SK-N-SH treated with all-trans-retinoic acid at 6 μM for 48 hours (cell line): ENCODE results near the gene CDK14.

Source experiments
- ISL1 ChIP-seq: fragments of 250-450 bp; sonication (Bioruptor Pico); IDR thresholded peaks from 2 replicates; pipeline ENCODE4 v2.1.2; 2022; ENCODE audit warnings: mild to moderate bottlenecking, moderate library complexity
- RARB ChIP-seq: fragments of 250-450 bp; sonication (Bioruptor Pico); IDR thresholded peaks from 2 replicates; pipeline ENCODE4 v1.8.0; 2021; ENCODE audit warnings: mild to moderate bottlenecking, moderate library complexity
- SNAI2 ChIP-seq: fragments of 250-450 bp; sonication (Bioruptor Pico); IDR thresholded peaks from 2 replicates; pipeline ENCODE4 v1.5.0; 2020; ENCODE audit warnings: mild to moderate bottlenecking, moderate library complexity
- ZNF70 ChIP-seq: fragments of 450-650 bp; formaldehyde crosslinking; IDR thresholded peaks from 2 replicates; pipeline ENCODE4 v1.5.0; 2020; ENCODE audit warnings: mild to moderate bottlenecking, moderate library complexity
- TF ChIP-seq, protein P1 (sequence below): fragments of 250-450 bp; sonication (Bioruptor Pico); IDR thresholded peaks from 2 replicates; pipeline ENCODE4 v1.8.0; 2020; ENCODE audit warnings: mild to moderate bottlenecking, moderate library complexity, borderline replicate concordance
- TF ChIP-seq, protein P2 (sequence below): fragments of 250-450 bp; sonication (Bioruptor Pico); IDR thresholded peaks from 2 replicates; pipeline ENCODE4 v1.5.1; 2020; ENCODE audit warnings: low read depth, mild to moderate bottlenecking, moderate library complexity

DNA sequence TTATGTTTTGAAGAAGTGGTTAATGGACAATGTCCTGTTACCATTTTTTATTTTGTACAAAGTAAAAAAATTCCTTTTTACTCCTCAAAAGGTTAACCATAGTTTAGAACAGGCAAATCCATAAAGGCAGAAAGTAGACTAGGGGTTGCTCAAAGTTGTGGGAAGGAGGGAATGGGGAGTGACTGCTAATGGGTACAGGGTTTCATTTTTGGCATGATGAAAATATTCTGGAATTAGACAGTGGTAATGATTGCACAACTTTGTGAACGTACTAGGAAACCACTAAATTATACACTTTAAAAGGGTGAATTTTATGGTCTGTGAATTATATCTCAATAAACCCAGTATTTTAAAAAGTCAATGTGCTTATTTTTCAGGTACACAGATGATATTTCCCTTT lies 35.4 kb upstream of the CDK14 start:
- TF ChIP-seq RARB: no peak
- no peak for TF ChIP-seq ISL1 (CRISPR knock-in tag)
- TF ChIP-seq, protein P1, sequence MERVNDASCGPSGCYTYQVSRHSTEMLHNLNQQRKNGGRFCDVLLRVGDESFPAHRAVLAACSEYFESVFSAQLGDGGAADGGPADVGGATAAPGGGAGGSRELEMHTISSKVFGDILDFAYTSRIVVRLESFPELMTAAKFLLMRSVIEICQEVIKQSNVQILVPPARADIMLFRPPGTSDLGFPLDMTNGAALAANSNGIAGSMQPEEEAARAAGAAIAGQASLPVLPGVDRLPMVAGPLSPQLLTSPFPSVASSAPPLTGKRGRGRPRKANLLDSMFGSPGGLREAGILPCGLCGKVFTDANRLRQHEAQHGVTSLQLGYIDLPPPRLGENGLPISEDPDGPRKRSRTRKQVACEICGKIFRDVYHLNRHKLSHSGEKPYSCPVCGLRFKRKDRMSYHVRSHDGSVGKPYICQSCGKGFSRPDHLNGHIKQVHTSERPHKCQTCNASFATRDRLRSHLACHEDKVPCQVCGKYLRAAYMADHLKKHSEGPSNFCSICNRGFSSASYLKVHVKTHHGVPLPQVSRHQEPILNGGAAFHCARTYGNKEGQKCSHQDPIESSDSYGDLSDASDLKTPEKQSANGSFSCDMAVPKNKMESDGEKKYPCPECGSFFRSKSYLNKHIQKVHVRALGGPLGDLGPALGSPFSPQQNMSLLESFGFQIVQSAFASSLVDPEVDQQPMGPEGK (CRISPR knock-in tag): no peak
- no peak for TF ChIP-seq ZNF70 (CRISPR knock-in tag)
- TF ChIP-seq SNAI2 (CRISPR knock-in tag): no peak
- TF ChIP-seq, protein P2, sequence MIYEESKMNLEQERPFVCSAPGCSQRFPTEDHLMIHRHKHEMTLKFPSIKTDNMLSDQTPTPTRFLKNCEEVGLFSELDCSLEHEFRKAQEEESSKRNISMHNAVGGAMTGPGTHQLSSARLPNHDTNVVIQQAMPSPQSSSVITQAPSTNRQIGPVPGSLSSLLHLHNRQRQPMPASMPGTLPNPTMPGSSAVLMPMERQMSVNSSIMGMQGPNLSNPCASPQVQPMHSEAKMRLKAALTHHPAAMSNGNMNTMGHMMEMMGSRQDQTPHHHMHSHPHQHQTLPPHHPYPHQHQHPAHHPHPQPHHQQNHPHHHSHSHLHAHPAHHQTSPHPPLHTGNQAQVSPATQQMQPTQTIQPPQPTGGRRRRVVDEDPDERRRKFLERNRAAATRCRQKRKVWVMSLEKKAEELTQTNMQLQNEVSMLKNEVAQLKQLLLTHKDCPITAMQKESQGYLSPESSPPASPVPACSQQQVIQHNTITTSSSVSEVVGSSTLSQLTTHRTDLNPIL: no peak
